Activated naive CD8-positive, alpha-beta T cell treated with anti-CD3 and anti-CD28 coated beads for 36 hours (primary cell): ENCODE measurements around the gene MRGPRG. TPM values are rescaled to one million over a fixed set of nuclear protein-coding genes. Genes with fewer than 3 reads are reported as not detected.

Experiments used
- total RNA-seq, 2 experiments: library from RNA; stranded (reverse); gene quantifications; one replicate each; pipeline ENCODE4 v1.2.3, GENCODE V29; 2021

The MRGPRG gene
- total RNA-seq, 2 experiments from 2014 or later, result not detected

Other genes with a start within 250 kb of the MRGPRG start
- 100 to 1,000 TPM; 222 to 226 TPM for gene NAP1L4, start 226.5 kb downstream of the MRGPRG start, total RNA-seq
- 100 to 1,000 TPM in 1 of 2 experiments, 10 to 100 TPM in 1; 96.6 to 101 TPM for gene CARS1, start 161.4 kb downstream of the MRGPRG start, total RNA-seq
- 1 to 10 TPM; 6.6 to 7.3 TPM for gene OSBPL5, start 53.5 kb downstream of the MRGPRG start, total RNA-seq
- not detected for gene MRGPRE, start 13.6 kb upstream of the MRGPRG start, total RNA-seq
- gene ZNF195, start 160.3 kb upstream of the MRGPRG start, total RNA-seq, result 10 to 100 TPM; 47.9 TPM